ENCODE data around the gene CDC25B. TPM values are rescaled to one million over a fixed set of nuclear protein-coding genes. Genes with fewer than 3 reads are reported as not detected.

CDC25B gene
- total and polyA plus RNA-seq, 2 of the 13 experiments (the other 11 are each of a cell fraction or from before 2014, with no cell fraction given): 14.5 to 19.4 TPM

GRCh38 chr20:3846378-3846739 is 50.2 kb downstream of the CDC25B start (continued):
- TF ChIP-seq NAIF1 (CRISPR knock-in tag; IDR thresholded peaks at IDR 0.05; ENCODE audit: borderline replicate concordance) (no peak), ZNF577 (CRISPR knock-in tag; IDR thresholded peaks at IDR 0.05; ENCODE audit: borderline replicate concordance, low read depth) (no peak), ZNF264 (CRISPR knock-in tag; IDR thresholded peaks at IDR 0.05) (peak; percentile 89), MXD4 (CRISPR knock-in tag; IDR thresholded peaks at IDR 0.05) (no peak), ATF5 (CRISPR knock-in tag; IDR thresholded peaks at IDR 0.05; ENCODE audit: low read depth) (no peak), ATF2 (CRISPR knock-in tag; IDR thresholded peaks at IDR 0.05) (no peak), SP140L (CRISPR knock-in tag; IDR thresholded peaks at IDR 0.05; ENCODE audit: borderline replicate concordance) (no peak), HHEX (CRISPR knock-in tag; IDR thresholded peaks at IDR 0.05) (no peak), ZNF749 (CRISPR knock-in tag; IDR thresholded peaks at IDR 0.05; ENCODE audit: borderline replicate concordance) (no peak), ZNF10 (CRISPR knock-in tag; IDR thresholded peaks at IDR 0.05; ENCODE audit: borderline replicate concordance, low read depth) (no peak), ZNF615 (CRISPR knock-in tag; IDR thresholded peaks at IDR 0.05; ENCODE audit: borderline replicate concordance) (no peak), ZNF556 (CRISPR knock-in tag; IDR thresholded peaks at IDR 0.05; ENCODE audit: borderline replicate concordance) (0 out of 2 replicates have a peak, but pooled peaks have one; percentile 5), ETV5 (CRISPR knock-in tag; IDR thresholded peaks at IDR 0.05; ENCODE audit: borderline replicate concordance) (no peak; the same call in 1 of the 2 replicates), ZIK1 (CRISPR knock-in tag; IDR thresholded peaks at IDR 0.05; ENCODE audit: borderline replicate concordance, low read depth) (no peak), TRAFD1 (CRISPR knock-in tag; IDR thresholded peaks at IDR 0.05; ENCODE audit: borderline replicate concordance) (no peak), ZSCAN30 (CRISPR knock-in tag; IDR thresholded peaks at IDR 0.05) (no peak), PLRG1 (conservative IDR thresholded peaks at IDR 0.05) (no peak), POLR2AphosphoS5 (IDR thresholded peaks at IDR 0.05; ENCODE audit: low read depth, low read length) (no peak), GABPB1 (CRISPR knock-in tag; IDR thresholded peaks at IDR 0.05) (no peak), ZNF83 (CRISPR knock-in tag; IDR thresholded peaks at IDR 0.05; ENCODE audit: borderline replicate concordance) (no peak; the same call in 1 of the 2 replicates), CBX2 (IDR thresholded peaks at IDR 0.05; ENCODE audit: low read depth, low read length) (no peak), CBX2 (CRISPR knock-in tag; IDR thresholded peaks at IDR 0.05; ENCODE audit: low read depth) (no peak), ZNF354B (CRISPR knock-in tag; IDR thresholded peaks at IDR 0.05) (no peak), ZNF607 (CRISPR knock-in tag; IDR thresholded peaks at IDR 0.05; ENCODE audit: borderline replicate concordance) (0 out of 2 replicates have a peak, but pooled peaks have one; percentile 49), CHCHD3 (CRISPR knock-in tag; IDR thresholded peaks at IDR 0.05) (no peak), ZNF547 (CRISPR knock-in tag; IDR thresholded peaks at IDR 0.05) (no peak)
- TF ChIP-seq, protein P1, sequence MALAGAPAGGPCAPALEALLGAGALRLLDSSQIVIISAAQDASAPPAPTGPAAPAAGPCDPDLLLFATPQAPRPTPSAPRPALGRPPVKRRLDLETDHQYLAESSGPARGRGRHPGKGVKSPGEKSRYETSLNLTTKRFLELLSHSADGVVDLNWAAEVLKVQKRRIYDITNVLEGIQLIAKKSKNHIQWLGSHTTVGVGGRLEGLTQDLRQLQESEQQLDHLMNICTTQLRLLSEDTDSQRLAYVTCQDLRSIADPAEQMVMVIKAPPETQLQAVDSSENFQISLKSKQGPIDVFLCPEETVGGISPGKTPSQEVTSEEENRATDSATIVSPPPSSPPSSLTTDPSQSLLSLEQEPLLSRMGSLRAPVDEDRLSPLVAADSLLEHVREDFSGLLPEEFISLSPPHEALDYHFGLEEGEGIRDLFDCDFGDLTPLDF (CRISPR knock-in tag; IDR thresholded peaks at IDR 0.05): peak; percentile 86; the same call in 1 of the 2 replicates

All from HepG2 (cell line).